GM21576 (cell line): ENCODE measurements around the gene SLC26A2.
"Not testable (repeated sequence)": the region's sequence is repeated elsewhere in the genome, so short reads cannot be mapped to it uniquely, and the experiment has no call there.

Experiments
- ATAC-seq: cut with Tn5 transposase; IDR thresholded peaks from one replicate; pipeline ENCODE4 v1.9.1; 2021; ENCODE audit warnings: mild to moderate bottlenecking, moderate library complexity; ENCODE audit not compliant: unreplicated experiment

The SLC26A2 gene

DNA sequence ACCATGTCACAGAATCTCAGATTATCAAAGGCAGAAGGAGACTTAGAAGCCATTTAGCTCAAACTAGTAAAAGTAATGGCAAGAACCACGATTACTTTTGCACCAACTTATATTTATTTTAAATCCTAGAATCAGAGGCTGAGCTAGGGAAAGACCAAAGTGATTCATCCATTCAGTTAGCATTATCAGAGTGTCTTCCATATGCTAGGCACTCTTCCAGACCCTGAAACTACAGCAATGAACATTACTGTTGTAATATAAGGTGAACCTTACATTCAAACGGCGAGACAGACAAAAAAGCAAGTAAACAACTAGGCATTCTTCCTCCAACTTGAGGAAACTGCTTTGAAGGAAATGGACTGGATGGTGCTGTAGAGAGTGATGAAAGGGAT is 23.9 kb upstream of the SLC26A2 start:
- no peak for ATAC-seq

DNA sequence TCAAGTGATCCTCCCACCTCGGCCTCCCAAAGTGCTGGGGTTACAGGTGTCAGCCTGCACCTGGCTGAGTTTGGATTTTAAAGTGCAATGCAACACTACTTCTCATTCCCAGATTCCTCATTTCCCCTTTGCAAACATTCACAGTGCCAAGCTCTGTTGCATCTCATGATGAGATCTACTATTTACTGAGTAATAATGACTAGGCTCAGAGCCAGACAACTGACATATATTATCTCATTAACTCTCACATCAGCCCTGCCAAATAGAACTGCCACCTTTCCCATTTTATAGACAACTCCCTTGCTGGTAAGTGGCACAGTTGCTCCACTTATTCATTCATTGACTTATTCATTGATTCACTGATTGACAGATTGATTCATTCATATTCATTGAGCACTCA is 22.9 kb upstream of the SLC26A2 start:
- ATAC-seq = no peak

DNA sequence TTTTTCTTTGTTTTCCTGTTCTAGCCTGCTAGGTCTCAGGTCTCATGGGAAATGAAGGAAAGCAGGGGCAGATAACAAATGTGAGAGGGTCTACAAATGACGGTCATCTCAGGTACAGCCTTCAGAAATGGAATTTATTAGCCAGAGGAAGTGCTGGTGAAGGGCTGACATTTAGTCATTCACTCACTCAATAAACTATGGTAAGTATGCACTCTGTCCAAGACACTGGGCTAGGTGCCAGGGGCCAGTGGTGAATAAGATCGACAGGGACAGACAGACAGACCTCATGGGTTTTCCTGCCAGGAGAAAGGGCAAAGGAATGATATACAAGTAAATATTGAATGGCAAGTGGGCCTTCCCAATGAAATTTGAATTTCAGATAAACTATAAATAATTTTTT is 22.3 kb upstream of the SLC26A2 start:
- no peak for ATAC-seq

DNA sequence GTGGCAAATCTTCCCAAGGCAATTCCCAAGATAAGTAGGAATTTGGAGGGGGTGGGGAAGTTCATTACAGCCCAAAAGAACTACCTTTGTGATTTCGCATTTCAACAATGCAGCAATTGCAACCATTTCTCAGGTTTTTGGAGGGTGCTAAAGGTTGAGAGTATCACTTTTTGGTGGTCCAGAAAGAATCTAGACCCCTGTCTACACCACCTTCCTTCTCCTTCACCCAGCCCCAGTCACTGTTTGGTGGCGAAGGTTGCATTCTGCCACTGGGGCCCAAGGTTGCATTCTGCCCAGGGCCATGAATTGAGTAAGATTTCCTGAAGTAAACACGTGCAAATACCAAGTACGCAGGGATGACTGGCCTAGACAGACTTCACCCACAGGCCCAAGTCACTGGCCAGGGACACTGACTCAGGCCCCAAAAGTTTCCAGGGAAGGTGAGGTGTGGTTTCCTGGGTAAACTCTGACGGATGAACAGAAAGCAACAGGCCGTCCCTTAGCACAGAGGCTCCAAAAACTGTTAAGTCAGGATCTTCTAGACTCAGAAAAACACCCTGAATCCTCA is 21.7 kb upstream of the SLC26A2 start:
- ATAC-seq = no peak

DNA sequence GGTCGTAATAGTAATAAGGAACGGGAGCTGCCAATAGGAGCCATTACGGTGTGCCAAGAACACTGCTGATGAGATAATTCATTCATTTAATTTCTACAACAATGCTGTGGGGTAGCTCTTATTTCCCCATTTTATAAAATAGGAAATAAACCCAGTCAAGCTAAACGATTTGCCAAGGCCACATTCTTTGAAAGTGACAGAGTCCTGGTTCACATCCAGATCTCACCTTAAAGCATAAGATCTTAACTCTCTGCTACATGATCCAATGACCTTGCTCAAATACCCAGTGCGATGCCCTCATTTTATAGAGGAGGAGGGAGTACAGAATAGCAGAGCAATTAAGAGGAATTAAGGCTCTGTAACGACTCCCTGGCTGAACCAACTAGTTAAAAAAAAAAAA is 21.0 kb upstream of the SLC26A2 start:
- ATAC-seq = no peak

DNA sequence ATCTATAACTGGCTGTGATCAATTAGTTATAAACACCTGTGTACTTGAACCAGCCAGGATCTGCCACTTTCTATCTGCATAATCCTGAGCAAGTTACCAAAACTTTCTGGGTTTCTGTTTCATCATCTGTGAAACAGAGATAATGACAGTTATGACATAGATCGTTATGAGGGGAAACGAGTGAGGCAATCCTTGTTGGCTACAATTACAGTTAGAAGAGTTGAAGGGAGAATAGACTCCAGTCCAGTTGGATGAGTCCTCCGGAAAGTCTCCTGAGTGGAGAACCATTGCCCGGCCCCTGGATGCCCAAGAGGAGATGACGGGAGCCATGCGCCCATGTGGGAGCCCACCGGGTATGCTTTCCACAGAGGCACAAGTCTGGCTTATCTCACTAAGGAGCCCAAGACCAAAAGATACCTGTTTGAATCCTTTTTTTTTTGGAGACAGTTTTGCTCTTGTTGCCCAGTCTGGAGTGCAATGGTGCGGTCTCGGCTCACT is 20.4 kb upstream of the SLC26A2 start:
- ATAC-seq = peak; percentile 77

DNA sequence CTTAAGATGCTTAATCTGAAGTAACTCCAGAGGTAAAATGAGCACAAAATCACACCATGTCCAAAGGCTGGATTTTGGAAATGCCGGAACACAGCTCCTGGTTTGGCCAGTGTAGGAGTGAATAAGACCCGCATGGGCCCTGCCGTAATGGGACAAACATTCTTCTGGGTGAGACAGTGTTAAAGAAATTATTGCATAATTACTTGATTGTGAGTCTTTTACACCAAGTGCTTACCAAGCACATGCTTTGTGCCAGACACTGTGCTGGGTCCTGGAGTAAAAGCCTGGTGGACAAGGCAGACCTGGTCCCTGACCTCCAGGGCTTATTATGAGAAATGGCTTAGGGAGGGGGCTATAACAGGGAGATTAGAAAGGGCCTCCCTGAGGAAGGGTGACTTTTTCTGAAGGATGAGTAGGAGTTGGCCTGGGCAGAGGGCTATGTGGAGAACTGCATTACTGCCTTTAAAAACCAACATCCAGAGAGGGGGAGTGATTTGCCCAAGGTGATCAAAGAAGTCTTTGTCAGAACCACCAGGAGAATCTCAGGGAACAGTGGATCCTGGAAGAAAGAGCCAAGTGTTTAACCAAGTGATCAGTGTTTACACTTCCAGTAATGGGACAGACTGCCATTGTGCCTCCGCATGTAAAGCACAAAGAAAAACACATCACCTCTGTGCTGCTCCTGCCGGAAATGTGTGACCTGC is 19.5 kb upstream of the SLC26A2 start:
- ATAC-seq = no peak

DNA sequence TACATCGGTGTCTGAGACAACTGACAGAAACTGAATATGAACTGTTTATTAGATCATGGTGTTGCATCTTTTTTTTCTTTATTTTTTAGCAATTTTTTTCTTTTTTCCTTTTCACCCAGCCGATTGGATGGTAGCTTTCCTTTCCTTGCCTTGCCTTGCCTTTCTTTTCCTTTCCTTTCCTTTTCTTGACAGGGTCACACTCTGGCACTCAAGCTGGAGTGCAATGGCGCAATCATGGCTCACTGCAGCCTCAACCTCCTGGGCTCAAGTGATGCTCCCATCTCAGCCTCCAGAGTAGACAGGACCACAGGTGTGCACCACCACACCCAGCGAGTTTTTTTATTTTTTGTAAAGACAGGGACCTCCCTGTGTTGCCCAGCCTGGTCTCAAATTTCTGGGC is 18.8 kb upstream of the SLC26A2 start:
- ATAC-seq = no peak

DNA sequence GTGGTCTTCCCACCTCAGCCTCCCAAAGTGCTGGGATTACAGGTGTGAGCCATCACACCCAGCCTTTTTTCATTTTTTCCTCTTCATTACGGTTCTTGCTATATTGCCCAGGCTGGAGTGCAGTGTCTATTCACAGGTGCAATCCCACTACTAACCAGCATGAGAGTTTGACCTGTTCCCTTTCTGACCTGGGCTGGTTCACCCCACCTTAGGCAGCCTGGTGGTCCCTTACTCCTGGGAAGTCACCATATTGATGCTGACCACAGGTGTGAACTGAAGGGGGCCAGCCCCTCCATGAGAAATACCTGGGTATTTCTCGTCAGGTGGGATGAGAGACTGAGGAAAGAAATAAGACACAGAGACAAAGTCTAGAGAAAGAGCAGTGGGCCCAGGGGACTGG is 18.4 kb upstream of the SLC26A2 start:
- ATAC-seq = no peak

DNA sequence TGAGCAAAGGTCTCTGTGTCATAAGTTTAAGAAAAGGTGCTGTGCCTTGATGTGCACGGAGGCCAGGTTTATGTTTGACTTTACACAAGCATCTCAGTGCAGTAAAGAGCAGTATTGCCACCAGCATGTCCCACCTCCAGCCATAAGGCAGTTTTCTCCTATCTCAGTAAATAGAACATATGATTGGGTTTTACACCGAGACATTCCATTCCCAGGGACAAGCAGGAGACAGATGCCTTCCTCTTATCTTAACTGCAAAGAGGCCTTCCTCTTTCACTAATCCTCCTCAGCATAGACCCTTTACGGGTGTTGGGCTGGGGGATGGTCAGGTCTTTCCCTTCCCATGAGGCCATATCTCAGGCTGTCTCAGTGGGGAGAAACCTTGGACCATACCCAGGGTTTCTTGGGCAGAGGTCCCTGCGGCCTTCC is 17.8 kb upstream of the SLC26A2 start:
- not testable (repeated sequence) for ATAC-seq

DNA sequence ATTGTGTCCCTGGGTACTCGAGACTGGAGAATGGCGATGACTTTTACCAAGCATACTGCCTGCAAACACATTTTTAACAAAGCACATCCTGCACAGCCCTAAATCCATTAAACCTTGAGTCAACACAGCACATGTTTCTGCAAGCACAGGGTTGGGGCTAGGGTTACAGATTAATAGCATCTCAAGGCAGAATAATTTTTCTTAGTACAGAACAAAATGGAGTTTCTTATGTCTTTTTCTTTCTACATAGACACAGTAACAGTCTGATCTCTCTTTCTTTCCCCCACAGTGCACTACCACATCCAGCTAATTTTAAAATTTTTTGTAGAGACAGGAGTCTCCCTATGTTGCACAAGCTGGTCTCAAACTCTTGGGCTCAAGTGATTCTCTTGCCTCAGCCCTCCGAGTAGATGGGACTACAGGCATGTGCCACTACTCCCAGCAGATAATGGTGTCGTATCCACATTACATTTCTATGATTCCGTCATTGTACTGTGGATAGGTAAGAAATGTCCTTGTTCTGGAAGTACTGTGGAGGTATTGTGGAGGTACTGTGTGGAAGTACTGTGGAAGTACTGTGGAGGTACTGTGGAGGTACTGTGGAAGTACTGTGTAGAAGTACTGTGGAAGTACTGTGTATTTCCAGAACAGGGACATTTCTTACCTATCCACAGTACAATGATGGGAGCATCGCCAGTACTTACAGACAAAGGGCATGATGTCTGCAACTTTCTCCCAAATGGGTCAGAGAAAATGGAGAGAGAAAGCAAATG is 17.2 kb upstream of the SLC26A2 start:
- not testable (repeated sequence) for ATAC-seq

DNA sequence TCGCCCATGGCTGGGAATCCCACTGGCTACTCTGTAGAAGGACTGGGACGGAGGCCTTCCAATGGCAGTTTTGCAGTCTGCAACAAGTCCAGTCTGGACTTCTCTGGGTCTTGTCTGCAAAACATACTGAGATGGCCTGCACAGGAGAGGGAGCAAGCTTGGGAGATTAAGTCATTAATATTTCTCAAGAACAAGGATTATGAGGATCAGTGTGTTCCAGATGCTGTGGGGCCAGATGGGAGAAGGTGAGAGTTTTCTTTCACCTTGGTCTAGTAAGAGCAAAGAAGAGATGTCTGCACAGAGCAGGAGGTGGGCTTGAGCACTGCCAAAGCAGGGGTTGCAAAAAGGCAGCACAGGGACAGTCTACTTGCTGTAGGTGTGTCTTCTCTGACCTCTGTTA is 15.9 kb upstream of the SLC26A2 start, which contains the start of gene PDE6A:
Gene PDE6A, minus strand, starts transcription at position 128 of the 400 bp plus-strand sequence. Its CDS starts 120 bp downstream, at position 8.
- ATAC-seq = no peak

DNA sequence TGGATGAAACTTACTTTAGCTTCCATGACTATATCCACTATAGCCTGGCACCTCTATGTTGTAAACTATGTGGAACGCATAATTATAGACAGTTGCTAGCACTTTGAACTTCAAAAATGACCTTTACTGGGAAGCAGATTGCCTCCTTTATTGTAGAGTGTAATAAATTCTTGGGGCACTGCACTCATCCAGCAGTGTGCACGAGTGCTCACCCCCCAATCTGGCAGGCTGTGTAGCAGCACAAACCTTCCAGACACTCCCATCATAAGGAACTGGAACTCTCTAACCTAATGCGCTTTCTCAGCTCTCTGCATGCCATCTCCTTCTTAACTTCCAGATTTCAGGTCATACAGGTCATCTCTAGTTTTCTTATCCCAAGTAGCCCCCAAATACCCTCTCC is 14.4 kb upstream of the SLC26A2 start:
- ATAC-seq = no peak

DNA sequence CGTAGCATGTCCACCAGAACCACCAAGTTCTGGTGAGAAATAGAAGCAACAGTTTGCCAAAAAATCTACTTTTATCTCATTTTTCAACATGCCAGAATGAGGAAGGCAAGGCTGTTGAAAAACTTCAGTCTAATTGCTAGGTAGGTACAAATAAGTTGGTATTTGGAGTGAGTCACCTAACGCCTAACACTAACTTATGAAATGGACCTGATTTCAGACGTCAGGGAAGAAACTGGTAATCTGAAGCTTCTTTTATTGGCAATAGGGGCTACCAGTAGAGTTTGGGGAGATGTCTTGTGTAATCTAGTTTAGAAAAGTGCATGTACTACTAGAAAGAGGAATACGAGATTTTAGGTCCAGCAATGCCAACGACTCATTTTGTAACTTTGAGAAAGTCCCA is 11.6 kb upstream of the SLC26A2 start:
- no peak for ATAC-seq

DNA sequence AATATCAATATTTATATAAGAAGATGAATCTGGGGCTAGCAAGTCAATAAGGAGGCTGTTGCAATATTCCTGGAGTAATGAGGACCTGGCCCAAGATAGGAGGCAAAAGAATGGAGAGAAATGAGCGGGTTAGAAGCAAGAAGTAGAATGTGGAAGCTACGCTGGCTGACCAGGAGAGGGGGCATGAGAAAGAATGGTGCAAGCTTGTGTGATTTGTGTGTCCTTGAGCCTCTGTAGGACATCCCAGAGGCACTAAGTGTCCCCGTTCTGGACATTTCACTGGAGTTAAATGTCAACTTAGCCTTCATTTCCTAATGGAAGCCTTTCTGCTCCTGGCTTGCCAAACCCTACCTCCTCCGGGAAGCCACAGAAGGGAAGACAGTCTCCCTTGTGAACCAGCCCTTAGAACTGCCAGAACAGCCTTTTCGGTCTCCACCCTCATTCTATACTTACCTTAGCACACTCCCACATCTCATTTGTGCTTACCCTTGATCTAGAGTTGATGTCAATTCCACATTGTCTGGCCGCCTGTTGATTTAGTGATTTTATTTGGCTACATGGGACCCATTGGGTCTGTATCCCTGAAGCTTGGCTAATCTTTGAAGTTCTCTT is 9.3 kb upstream of the SLC26A2 start:
- ATAC-seq = no peak

DNA sequence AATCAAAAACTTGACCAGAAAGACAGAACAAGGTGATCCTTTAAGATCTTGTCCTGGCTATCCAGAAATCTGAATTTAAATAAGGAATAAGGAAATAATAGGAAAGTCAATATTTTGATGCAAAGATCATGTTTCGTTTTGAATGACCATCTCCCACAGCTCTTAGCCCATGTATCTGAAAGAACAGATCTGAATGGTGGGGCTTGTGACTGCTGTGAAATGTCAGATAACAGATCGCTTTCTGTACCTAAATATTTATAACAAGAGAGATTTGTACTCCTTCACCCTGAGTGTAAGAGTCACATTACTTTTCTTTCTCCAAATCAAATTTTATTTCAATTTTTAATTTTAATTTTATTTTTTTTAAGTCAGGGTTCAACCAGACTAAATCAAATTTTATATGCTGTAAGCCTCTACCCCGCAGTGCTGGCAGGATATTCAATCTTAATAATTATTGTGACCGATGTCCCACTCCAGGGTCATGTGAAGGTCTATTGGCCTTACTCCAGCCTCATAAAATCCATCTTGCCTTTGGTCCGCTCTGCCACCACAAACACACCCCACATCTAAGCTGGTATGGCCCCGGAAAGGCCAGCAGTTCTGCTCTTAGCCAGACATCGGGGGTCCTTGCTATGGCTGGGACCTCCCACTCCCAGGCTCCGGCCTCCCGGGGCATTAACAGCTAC is 7.0 kb upstream of the SLC26A2 start:
- no peak for ATAC-seq

DNA sequence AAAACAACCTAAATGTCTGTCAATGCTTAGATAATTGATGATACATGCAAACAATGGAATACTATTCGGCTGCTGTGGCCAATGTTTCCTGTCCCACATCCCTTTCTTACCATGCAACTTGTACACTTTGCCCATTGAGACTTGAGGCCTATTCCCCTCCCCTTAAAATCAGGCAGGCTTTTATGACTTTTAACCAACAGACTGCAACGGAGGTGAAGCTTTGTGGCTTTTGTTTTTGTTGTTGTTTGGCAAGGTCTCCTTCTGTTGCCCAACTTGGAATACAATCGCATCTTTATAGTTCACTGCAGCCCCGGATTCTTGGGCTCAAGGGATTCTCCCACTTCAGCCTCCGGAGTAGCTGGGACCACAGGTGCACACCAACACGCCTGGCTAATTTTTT is 5.8 kb upstream of the SLC26A2 start:
- ATAC-seq = no peak

DNA sequence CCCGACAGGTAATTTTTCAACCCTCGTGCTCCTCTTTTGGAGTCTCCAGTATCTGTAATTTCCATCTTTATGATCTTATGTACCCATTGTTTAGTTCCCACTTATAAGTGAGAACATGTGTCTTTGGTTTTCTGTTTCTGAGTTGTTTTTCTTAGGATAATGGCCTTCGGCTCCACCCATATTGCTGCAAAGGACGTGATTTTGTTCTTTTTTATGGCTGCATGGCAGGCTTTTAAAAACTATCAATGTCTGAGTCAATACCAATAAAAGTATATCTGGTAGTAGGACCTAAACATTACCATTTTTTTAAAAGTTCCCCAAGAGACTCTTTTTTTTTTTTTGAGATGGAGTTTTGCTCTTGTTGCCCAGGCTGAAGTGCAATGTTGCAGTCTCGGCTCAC is 3.9 kb upstream of the SLC26A2 start:
- no peak for ATAC-seq

DNA sequence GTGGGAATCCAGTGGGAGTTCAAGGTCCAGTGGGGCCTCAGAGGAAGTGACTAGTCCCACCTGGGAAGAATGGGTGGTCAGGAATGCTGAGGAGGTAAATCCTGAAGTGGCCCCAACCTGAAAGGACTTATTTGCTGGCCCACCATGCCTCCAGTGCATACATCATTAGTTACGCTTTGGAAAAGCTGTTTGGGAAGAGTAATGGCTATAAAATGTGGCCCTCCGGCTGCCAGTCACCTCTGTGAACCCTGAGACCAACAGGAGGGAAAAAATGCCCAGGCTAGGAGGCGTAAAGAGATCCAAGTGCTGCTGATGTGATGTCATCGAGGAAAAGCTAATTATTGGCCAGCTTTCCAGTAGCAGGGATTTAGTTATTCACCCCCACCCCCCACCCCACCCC is 2.7 kb upstream of the SLC26A2 start:
- ATAC-seq = no peak

DNA sequence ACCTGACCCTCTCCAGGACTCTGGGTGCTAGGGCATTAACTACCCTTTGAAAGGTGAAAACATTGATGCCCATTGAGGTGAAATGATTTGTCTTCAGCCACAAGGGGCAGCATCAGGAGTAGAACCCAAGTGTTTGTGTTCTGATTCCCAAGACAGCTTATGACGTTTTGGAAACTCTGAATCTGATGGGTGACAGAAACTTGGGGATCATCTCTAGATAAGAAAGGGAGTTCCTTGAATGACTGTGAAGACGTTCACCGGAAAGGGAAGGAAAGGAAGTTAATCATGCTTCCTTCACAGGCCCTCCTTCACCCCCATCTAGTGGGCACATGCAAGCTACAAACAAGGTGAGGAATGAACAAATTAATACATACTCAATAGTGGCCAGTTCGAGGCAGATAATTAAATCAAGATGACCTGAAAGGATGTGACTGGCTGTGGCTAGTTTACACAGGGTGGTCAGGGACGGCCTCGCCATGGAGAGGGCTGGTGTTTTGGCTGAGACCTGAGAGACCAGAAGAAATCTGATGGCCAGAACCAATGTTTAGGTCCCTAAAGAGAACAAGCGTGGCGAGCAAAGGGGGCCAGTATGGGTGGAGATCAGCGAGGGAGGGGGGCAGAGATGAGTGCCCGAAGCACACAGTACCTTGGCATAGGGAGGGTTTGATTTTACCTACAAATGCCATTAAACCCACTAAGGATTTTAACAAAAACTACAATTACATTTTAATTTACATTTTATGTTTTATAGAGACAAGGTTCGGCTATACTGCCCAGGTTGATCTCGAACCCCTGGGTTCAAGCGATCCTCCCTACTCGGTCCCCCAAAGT is 937 bp upstream of the SLC26A2 start:
- ATAC-seq = no peak
